22Rv1 (cell line): ENCODE data around the gene CACHD1.

Experiments used
- ZFX ChIP-seq: fragments of 450-650 bp; IDR thresholded peaks from 2 replicates; pipeline ENCODE4 v1.6.1; 2017; ENCODE audit warnings: antibody characterized with exemption, borderline replicate concordance
- TF ChIP-seq, protein P1 (sequence below): fragments of 450-650 bp; IDR thresholded peaks from 2 replicates; pipeline ENCODE4 v1.5.1; 2017; ENCODE audit warnings: mild to moderate bottlenecking

DNA sequence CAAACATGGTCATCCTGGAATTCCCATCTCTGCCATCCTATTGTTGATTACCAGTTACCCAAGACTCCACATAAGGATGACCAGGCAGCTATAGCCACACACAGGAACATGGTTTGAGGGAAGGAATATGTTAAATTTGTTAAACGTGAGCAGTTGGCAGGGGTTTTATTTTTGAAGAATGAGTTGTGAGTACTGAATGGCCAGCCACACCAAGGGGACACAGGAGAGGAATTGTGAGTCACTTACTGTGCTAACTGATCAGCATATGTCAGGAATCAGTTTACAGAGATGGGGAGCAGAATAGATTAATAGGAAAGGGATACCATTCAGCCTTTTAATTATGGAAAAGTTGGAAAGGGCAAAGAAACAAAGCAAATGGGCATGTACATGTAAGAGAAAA, 235.7 kb downstream of the CACHD1 start:
- TF ChIP-seq, protein P1, sequence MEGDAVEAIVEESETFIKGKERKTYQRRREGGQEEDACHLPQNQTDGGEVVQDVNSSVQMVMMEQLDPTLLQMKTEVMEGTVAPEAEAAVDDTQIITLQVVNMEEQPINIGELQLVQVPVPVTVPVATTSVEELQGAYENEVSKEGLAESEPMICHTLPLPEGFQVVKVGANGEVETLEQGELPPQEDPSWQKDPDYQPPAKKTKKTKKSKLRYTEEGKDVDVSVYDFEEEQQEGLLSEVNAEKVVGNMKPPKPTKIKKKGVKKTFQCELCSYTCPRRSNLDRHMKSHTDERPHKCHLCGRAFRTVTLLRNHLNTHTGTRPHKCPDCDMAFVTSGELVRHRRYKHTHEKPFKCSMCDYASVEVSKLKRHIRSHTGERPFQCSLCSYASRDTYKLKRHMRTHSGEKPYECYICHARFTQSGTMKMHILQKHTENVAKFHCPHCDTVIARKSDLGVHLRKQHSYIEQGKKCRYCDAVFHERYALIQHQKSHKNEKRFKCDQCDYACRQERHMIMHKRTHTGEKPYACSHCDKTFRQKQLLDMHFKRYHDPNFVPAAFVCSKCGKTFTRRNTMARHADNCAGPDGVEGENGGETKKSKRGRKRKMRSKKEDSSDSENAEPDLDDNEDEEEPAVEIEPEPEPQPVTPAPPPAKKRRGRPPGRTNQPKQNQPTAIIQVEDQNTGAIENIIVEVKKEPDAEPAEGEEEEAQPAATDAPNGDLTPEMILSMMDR = no peak
- TF ChIP-seq ZFX = no peak
